Small intestine (tissue), 16 donors: ENCODE measurements around the gene TRUB2. TPM values are rescaled to one million over a fixed set of nuclear protein-coding genes. Genes with fewer than 3 reads are reported as not detected.
A peak's percentile ranks its signal among the peaks of the same experiment; 100 is the strongest.

ENCODE experiments used
- DNase-seq, 2 donors: peaks; one replicate each; pipeline versions ENCODE4 v3.0.0 to v3.0.0-alpha.2; 2013
- FAIRE-seq: peaks from 2 replicates; lab custom pipeline; 2012; peaks lifted over from hg19 to GRCh38; lab: Jason Lieb, UNC
- H3K27ac ChIP-seq, 3 donors: one replicate each; pipeline ENCODE4 v1.5.1; 2013; ENCODE audit warnings: low read length in 2 of 3, mild to moderate bottlenecking in 2 of 3, control low read depth in 1 of 3, inconsistent platforms in 1 of 3, low read depth in 1 of 3, moderate library complexity in 1 of 3
- H3K27me3 ChIP-seq, 3 donors: one replicate each; pipeline ENCODE4 v1.6.1; 2013; ENCODE audit warnings: low read length in 3 of 3, inconsistent platforms in 1 of 3; ENCODE audit not compliant: control insufficient read depth in 3 of 3, insufficient read depth in 3 of 3
- H3K36me3 ChIP-seq, 3 donors: one replicate each; pipeline ENCODE4 v1.6.1; 2013; ENCODE audit warnings: low read length in 3 of 3, inconsistent platforms in 1 of 3, low read depth in 1 of 3, mild to moderate bottlenecking in 1 of 3, moderate library complexity in 1 of 3; ENCODE audit not compliant: control insufficient read depth in 3 of 3, insufficient read depth in 2 of 3
- H3K4me1 ChIP-seq, 3 donors: one replicate each; pipeline ENCODE4 v1.6.1; 2013; ENCODE audit warnings: low read length in 2 of 3, inconsistent platforms in 1 of 3, low read depth in 1 of 3, mild to moderate bottlenecking in 1 of 3, moderate library complexity in 1 of 3; ENCODE audit not compliant: control insufficient read depth in 3 of 3, insufficient read depth in 2 of 3
- H3K4me3 ChIP-seq, 3 donors: one replicate each; pipeline ENCODE4 v1.5.1; 2013; ENCODE audit warnings: low read length in 3 of 3, control low read depth in 1 of 3, inconsistent platforms in 1 of 3, low read depth in 1 of 3, mild to moderate bottlenecking in 1 of 3, moderate library complexity in 1 of 3
- H3K9me3 ChIP-seq, 2 donors: one replicate each; pipeline ENCODE4 v1.6.1; 2013; ENCODE audit warnings: low read depth in 1 of 2, low read length in 1 of 2; ENCODE audit not compliant: control insufficient read depth in 2 of 2, insufficient read depth in 1 of 2
- WGBS, 3 donors: extraction: QIAGEN DNeasy Blood & Tissue Kit; methylation state at CpG; one replicate each; pipeline ENCODE4 v1.1.7; 2013; 5-methylcytosine and 5-hydroxymethylcytosine counted together
- long read RNA-seq, 10 donors: transcript quantifications; one replicate each; lab custom pipeline, GENCODE V29; 2026
- polyA plus RNA-seq, 4 donors: library from polyadenylated mRNA; stranded (reverse) in 3 of 4; unstranded in 1 of 4; fragments of 200-250 nt in 3 of 4; fragments of 120-200 nt in 1 of 4; gene quantifications; one replicate each; pipeline versions ENCODE4 v1.2.1 to v1.2.3, GENCODE V29; 2013
- donor health status: healthy with polysubstance abuse.
- donor health status: control.
- donor health status: control.
- donor health status: Bipolar disorder and iron deficiency.
- donor health status: healthy.

The TRUB2 gene
- polyA plus RNA-seq: 10 to 100 TPM; 17.0 to 35.3 (median 24.5) TPM
- long read RNA-seq, donor 1, full-length matches to known transcripts: 45 of 269 reads
- long read RNA-seq, donor 1, partial matches to known transcripts: 142 of 269 reads
- long read RNA-seq, donor 1, other reads (novel, unspliced or antisense): 82 of 269 reads
- long read RNA-seq, donor 2, full-length matches to known transcripts: 5 of 56 reads
- long read RNA-seq, donor 2, partial matches to known transcripts: 36 of 56 reads
- long read RNA-seq, donor 2, other reads (novel, unspliced or antisense): 15 of 56 reads
- long read RNA-seq, donor 3, full-length matches to known transcripts: 8 of 8 reads
- long read RNA-seq, donor 3, partial matches to known transcripts: 0 of 8 reads
- long read RNA-seq, donor 3, other reads (novel, unspliced or antisense): 0 of 8 reads
- long read RNA-seq, donor 4: 0 reads
- long read RNA-seq, donor 5, full-length matches to known transcripts: 3 of 60 reads
- long read RNA-seq, donor 5, partial matches to known transcripts: 52 of 60 reads
- long read RNA-seq, donor 5, other reads (novel, unspliced or antisense): 5 of 60 reads
- long read RNA-seq, donor 6, full-length matches to known transcripts: 23 of 23 reads
- long read RNA-seq, donor 6, partial matches to known transcripts: 0 of 23 reads
- long read RNA-seq, donor 6, other reads (novel, unspliced or antisense): 0 of 23 reads
- long read RNA-seq, donor 7: 0 reads
- long read RNA-seq, donor 8, full-length matches to known transcripts: 2 of 2 reads
- long read RNA-seq, donor 8, partial matches to known transcripts: 0 of 2 reads
- long read RNA-seq, donor 8, other reads (novel, unspliced or antisense): 0 of 2 reads
- long read RNA-seq, donor 9, full-length matches to known transcripts: 4 of 9 reads
- long read RNA-seq, donor 9, partial matches to known transcripts: 0 of 9 reads
- long read RNA-seq, donor 9, other reads (novel, unspliced or antisense): 5 of 9 reads
- long read RNA-seq, donor 10, full-length matches to known transcripts: 10 of 10 reads
- long read RNA-seq, donor 10, partial matches to known transcripts: 0 of 10 reads
- long read RNA-seq, donor 10, other reads (novel, unspliced or antisense): 0 of 10 reads

GRCh38 chr9:128322404-128323211, at the start of gene TRUB2, which contains the start of gene COQ4:
Gene TRUB2 (minus strand): TSS chr9:128322447. CDS start chr9:128322408, 39 bp downstream.
Gene COQ4 (plus strand): TSS chr9:128322839. CDS start chr9:128322859, 20 bp downstream.
- Histone ChIP-seq H3K9me3 (no peaks in the 10 kb centered on the region), H3K27me3 (no peaks in the 10 kb centered on the region), H3K36me3 (peaks cover 0 to 69% (median 3%) of the 10 kb centered on the region in 3 donors), H3K27ac (peak within 1 kb of the TSS; percentile 85 to 99 (median 88)), H3K4me1 (peaks cover 3 to 19% (median 7%) of the 10 kb centered on the region in 3 donors), H3K4me3 (peak within 1 kb of the TSS; percentile 83 to 88 (median 88))
- 0 to 1% (median 0%) methylated on average over 70 to 83 of the region's 83 CpGs for WGBS, 3 donors
- DNase-seq (peak; percentile 96 to 99), FAIRE-seq (no peak)

GRCh38 chr9:128371630-128372117, 49.4 kb upstream of the TRUB2 start:
- Histone ChIP-seq H3K27ac (peak overlapping the region; percentile 84 to 93 (median 90)), H3K4me3 (peak overlapping the region; percentile 72 to 97 (median 74)), H3K9me3 (no peaks in the 10 kb centered on the region), H3K27me3 (no peaks in the 10 kb centered on the region), H3K4me1 (peaks cover 7 to 15% (median 8%) of the 10 kb centered on the region in 3 donors), H3K36me3 (peaks cover 0 to 28% (median 0%) of the 10 kb centered on the region in 3 donors)
- WGBS, 3 donors: 1% methylated on average over 10 of the region's 10 CpGs
- FAIRE-seq (no peak), DNase-seq (no peak)

- peak within 1 kb of the TSS; percentile 90 to 94 (median 93) for H3K27ac ChIP-seq
- peak within 1 kb of the TSS; percentile 74 to 97 (median 75) for H3K4me3 ChIP-seq
- peaks cover 7 to 15% (median 8%) of the 10 kb centered on the region in 3 donors for H3K4me1 ChIP-seq
- FAIRE-seq (no peak), DNase-seq (peak; percentile 98 to 99)
- WGBS, 3 donors: 0% methylated on average over 53 to 55 of the region's 55 CpGs
- peaks cover 0 to 26% (median 0%) of the 10 kb centered on the region in 3 donors for H3K36me3 ChIP-seq
- no peaks in the 10 kb centered on the region for H3K27me3 ChIP-seq
- H3K9me3 ChIP-seq: no peaks in the 10 kb centered on the region
These were observed 48.7 kb upstream of the TRUB2 start, which contains the start of gene URM1 for GRCh38 chr9:128370752-128371629. Gene URM1 (plus strand): TSS chr9:128371374. CDS start chr9:128371381, 7 bp downstream.

- Histone ChIP-seq H3K9me3 (no peaks in the 10 kb centered on the region), H3K4me3 (peak overlapping the region in 2 of 3 donors; percentile 75 to 97), H3K4me1 (peaks cover 7 to 16% (median 8%) of the 10 kb centered on the region in 3 donors), H3K27me3 (no peaks in the 10 kb centered on the region), H3K27ac (peak overlapping the region; percentile 90 to 94 (median 93)), H3K36me3 (peaks cover 0 to 20% (median 0%) of the 10 kb centered on the region in 3 donors)
- FAIRE-seq (no peak), DNase-seq (no peak)
These were observed 48.1 kb upstream of the TRUB2 start for GRCh38 chr9:128370367-128370751.

GRCh38 chr9:128369024-128369706, 46.9 kb upstream of the TRUB2 start:
- no peaks in the 10 kb centered on the region for H3K27me3 ChIP-seq
- no peak for FAIRE-seq
- 93 to 96% (median 93%) methylated on average over 9 of the region's 9 CpGs for WGBS, 3 donors

GRCh38 chr9:128365525-128365924, 43.3 kb upstream of the TRUB2 start:
- H3K36me3 ChIP-seq: peaks cover 0 to 8% (median 0%) of the 10 kb centered on the region in 3 donors
- peaks cover 0 to 21% (median 2%) of the 10 kb centered on the region in 3 donors for H3K4me1 ChIP-seq
- 79 to 82% (median 79%) methylated on average over 4 of the region's 4 CpGs for WGBS, 3 donors
- no peak overlapping the region for H3K4me3 ChIP-seq
- no peak for DNase-seq
- no peaks in the 10 kb centered on the region for H3K27me3 ChIP-seq
- no peak overlapping the region for H3K27ac ChIP-seq
- H3K9me3 ChIP-seq: no peaks in the 10 kb centered on the region
- no peak for FAIRE-seq

More at GRCh38 chr9:128369024-128369706, 46.9 kb upstream of the TRUB2 start:
- Histone ChIP-seq H3K4me1 (peaks cover 7 to 23% (median 8%) of the 10 kb centered on the region in 3 donors), H3K9me3 (no peaks in the 10 kb centered on the region), H3K4me3 (no peak overlapping the region), H3K27ac (no peak overlapping the region), H3K36me3 (peaks cover 0 to 10% (median 0%) of the 10 kb centered on the region in 3 donors)
- DNase-seq: no peak
